ENCODE measurements around the gene CARD9.

GRCh38 chr9:136340356-136341041, 33.0 kb downstream of the CARD9 start:
- TF ChIP-seq CTCF (IDR thresholded peaks at IDR 0.05) (no peak), POLR2A (IDR thresholded peaks at IDR 0.05) (no peak)

Measured in heart left ventricle (tissue), 13 donors.